ENCODE results near the gene ZNF664.

- TF ChIP-seq CTCF (IDR thresholded peaks at IDR 0.05; ENCODE audit: poor library complexity, severe bottlenecking) (no peak), POLR2AphosphoS5 (IDR thresholded peaks at IDR 0.05) (no peak), EP300 (conservative IDR thresholded peaks at IDR 0.05; ENCODE audit: poor library complexity, severe bottlenecking) (no peak), EZH2 (IDR thresholded peaks at IDR 0.05; ENCODE audit: borderline replicate concordance, insufficient read depth, low read length, poor library complexity, severe bottlenecking) (no peak), TAF1 (IDR thresholded peaks at IDR 0.05; ENCODE audit: low read depth) (no peak), REST (IDR thresholded peaks at IDR 0.05; ENCODE audit: borderline replicate concordance) (no peak), MXI1 (conservative IDR thresholded peaks at IDR 0.05; ENCODE audit: poor library complexity, severe bottlenecking) (no peak)
Measured at GRCh38 chr12:123973552-123974341, 732 bp downstream of the ZNF664 start.
